NB4 (cell line): Measurements from ENCODE around the gene EIF3F.

ENCODE experiments used
- DNase-seq: peaks from one replicate; pipeline ENCODE4 v3.0.0; 2010; ENCODE audit warnings: low read depth
- H3K4me3 ChIP-seq: one replicate; pipeline ENCODE4 v1.5.1; 2011; ENCODE audit warnings: mild to moderate bottlenecking, low read depth, low read length, moderate library complexity
- MYC ChIP-seq: IDR thresholded peaks from 2 replicates; pipeline ENCODE4 v1.6.1; 2011; ENCODE audit warnings: low read depth, low read length
- POLR2A ChIP-seq: IDR thresholded peaks from 2 replicates; pipeline ENCODE4 v1.6.1; 2011; ENCODE audit warnings: mild to moderate bottlenecking; ENCODE audit not compliant: insufficient read length; ENCODE audit errors: extremely low read depth
- TF ChIP-seq, protein P1 (sequence below): IDR thresholded peaks from 2 replicates; pipeline ENCODE4 v1.6.1; 2011; ENCODE audit warnings: low read depth, low read length
- TF ChIP-seq, protein P2 (sequence below): IDR thresholded peaks from one replicate; pipeline ENCODE4 v1.5.1; 2012; ENCODE audit warnings: low read depth, low read length

The EIF3F gene

DNA sequence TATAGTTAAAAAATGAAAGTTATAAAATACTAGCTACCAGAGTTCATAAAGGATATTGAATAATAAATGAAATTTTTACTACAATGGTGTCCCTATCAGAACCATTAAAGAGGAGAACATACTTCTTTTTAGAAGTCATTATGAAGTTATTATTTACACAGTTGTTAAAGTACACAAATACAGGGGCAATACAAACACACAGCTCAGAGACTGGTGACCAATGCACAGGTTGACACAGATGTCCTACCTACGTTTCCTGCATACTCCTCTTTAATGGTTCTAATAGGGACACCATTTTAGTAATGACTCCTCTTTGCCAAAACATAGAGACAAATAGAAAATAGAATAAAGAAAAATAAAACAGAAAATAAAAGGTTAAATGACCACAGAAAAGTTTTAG is 31.9 kb upstream of the EIF3F start:
- DNase-seq: no peak
- TF ChIP-seq MYC: no peak
- no peak overlapping the region for H3K4me3 ChIP-seq

DNA sequence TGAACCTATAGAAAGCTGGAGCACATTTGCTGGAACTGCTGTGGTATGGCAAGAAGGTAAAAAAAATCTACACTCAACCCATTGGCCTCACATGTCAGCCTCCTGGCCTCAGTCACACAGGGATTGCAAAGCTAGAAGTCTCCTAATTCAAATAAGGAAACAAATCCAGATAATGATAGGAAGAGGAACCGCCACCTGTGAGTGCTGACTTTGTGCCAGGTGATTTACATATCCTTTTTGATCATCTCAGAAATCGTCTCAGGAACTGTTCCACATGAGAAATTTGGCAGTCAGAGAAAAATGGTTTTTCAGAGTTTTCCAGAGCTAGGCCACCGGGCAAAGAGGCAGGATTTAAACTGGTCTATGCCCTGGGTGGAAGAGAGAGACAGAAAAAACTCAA is 22.9 kb upstream of the EIF3F start:
- no peak overlapping the region for H3K4me3 ChIP-seq
- TF ChIP-seq POLR2A (no peak), MYC (no peak)
- TF ChIP-seq, protein P1, sequence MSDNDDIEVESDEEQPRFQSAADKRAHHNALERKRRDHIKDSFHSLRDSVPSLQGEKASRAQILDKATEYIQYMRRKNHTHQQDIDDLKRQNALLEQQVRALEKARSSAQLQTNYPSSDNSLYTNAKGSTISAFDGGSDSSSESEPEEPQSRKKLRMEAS: no peak
- TF ChIP-seq, protein P2, sequence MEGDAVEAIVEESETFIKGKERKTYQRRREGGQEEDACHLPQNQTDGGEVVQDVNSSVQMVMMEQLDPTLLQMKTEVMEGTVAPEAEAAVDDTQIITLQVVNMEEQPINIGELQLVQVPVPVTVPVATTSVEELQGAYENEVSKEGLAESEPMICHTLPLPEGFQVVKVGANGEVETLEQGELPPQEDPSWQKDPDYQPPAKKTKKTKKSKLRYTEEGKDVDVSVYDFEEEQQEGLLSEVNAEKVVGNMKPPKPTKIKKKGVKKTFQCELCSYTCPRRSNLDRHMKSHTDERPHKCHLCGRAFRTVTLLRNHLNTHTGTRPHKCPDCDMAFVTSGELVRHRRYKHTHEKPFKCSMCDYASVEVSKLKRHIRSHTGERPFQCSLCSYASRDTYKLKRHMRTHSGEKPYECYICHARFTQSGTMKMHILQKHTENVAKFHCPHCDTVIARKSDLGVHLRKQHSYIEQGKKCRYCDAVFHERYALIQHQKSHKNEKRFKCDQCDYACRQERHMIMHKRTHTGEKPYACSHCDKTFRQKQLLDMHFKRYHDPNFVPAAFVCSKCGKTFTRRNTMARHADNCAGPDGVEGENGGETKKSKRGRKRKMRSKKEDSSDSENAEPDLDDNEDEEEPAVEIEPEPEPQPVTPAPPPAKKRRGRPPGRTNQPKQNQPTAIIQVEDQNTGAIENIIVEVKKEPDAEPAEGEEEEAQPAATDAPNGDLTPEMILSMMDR: no peak
- DNase-seq: no peak

DNA sequence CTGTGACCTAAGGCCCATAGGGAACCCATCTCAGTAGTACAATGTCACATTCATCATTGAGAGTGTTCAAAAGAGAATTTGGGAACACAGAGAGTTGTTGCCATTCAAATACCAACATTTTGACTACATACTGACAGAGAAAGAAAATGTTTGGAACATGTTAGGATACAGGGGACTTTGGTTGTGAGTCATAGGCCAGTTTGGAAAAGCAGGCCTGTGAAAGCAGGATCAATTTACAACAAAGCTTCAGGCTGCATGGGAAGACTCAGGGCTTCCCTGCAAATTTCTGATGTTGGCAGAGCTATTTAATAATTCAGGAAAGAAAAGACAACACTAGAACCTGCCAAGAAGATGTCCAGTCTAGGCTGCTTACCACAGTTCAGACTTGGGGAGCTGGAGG is 22.3 kb upstream of the EIF3F start:
- no peak overlapping the region for H3K4me3 ChIP-seq
- TF ChIP-seq MYC (no peak), POLR2A (no peak)
- TF ChIP-seq, protein P2: no peak
- TF ChIP-seq, protein P1: no peak
- DNase-seq: no peak

DNA sequence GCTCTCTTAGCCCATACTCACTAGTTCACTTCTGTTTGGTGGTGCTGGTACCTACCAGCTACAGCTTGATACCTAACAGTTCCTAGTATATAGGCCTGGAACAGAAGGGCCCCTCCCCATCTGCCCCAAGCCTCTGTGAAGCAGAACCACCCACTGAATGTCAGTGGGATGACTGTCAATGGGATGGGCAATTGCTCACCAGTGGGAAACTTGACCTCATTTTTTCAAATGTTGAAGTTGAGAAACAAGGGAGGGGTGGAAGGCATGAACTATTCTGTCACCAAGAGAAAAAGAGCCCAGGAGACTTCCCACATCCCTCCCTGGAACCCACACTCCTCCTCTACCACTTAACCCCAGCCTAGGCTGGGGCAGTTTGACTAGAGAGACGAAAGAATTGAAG is 21.8 kb upstream of the EIF3F start, which contains the start of gene NLRP10:
TSS of gene NLRP10 (minus strand) at position 62 of the 400 bp plus-strand sequence. CDS start 1,952 bp downstream, outside the sequence.
- H3K4me3 ChIP-seq: no peak within 1 kb of the TSS
- DNase-seq: no peak
- no peak for TF ChIP-seq POLR2A
- TF ChIP-seq, protein P1: no peak
- TF ChIP-seq, protein P2: no peak
- TF ChIP-seq MYC: no peak

DNA sequence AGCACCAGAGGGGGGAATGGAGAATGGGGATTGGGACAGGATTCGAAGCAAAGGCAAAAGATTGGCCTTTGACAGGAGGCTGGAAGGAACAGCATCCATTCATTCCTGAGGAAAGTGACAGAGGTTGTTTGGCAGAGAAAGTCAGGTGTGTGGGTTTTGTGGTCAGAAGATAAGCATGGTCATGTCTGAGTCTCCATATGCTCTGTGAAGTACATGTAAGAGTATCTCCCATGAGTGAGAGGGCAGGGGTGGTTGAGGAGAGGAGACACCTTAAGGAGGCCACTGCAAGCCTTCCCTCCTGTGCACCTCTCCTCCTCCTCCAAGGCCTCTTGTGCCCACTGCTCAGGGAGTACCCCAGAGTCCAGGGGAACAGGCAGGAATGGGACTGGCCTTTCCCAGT is 20.0 kb upstream of the EIF3F start:
- DNase-seq: no peak

DNA sequence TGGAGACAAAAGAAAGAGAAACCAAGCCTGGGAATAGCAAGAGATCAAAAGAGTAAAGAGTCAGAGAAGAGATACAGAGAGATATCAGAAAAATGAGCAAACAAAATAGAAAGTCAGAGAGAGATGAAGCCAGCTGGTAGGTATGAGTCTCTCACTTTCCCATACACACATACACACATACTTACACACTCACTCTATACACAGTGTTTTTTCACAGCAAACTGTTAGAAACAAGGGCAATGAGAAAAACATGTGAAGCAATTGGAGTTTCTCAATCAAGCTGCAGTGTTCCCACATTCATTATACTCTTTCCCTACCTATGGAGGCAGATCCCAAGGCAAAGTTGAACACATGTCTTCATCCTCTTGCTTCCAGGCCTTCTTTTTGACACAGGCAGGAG is 19.3 kb upstream of the EIF3F start:
- DNase-seq: no peak
- H3K4me3 ChIP-seq: no peak overlapping the region
- TF ChIP-seq MYC (no peak), POLR2A (no peak)
- TF ChIP-seq, protein P1: no peak
- TF ChIP-seq, protein P2: no peak

More for the DNA sequence above, 20.0 kb upstream of the EIF3F start:
- TF ChIP-seq, protein P1: no peak
- TF ChIP-seq MYC (no peak), POLR2A (no peak)
- TF ChIP-seq, protein P2: no peak
- no peak overlapping the region for H3K4me3 ChIP-seq
